Breast epithelium (tissue), 3 donors: ENCODE data around the gene MARVELD1.

Experiments used
- CTCF ChIP-seq, 3 donors: fragments of 450-650 bp; IDR thresholded peaks; one replicate each; pipeline ENCODE4 v1.5.1; 2016 to 2017; ENCODE audit warnings: antibody characterized with exemption in 3 of 3, mild to moderate bottlenecking in 3 of 3, moderate library complexity in 3 of 3
- POLR2A ChIP-seq: fragments of 450-650 bp; IDR thresholded peaks from one replicate; pipeline ENCODE4 v1.6.1; 2016; ENCODE audit warnings: antibody characterized with exemption, mild to moderate bottlenecking, moderate library complexity

- TF ChIP-seq CTCF (IDR thresholded peaks at IDR 0.05), result no peak
- TF ChIP-seq POLR2A, result no peak
Measured at GRCh38 chr10:97689559-97690020, 23.9 kb upstream of the MARVELD1 start.
